ENCODE measurements around the gene YPEL2.

Gene YPEL2

GRCh38 chr17:59381716-59382570, 50.5 kb downstream of the YPEL2 start:
- FAIRE-seq (no peak), DNase-seq (ENCODE audit: insufficient read length, low spot score) (no peak)
- TF ChIP-seq, protein P1, sequence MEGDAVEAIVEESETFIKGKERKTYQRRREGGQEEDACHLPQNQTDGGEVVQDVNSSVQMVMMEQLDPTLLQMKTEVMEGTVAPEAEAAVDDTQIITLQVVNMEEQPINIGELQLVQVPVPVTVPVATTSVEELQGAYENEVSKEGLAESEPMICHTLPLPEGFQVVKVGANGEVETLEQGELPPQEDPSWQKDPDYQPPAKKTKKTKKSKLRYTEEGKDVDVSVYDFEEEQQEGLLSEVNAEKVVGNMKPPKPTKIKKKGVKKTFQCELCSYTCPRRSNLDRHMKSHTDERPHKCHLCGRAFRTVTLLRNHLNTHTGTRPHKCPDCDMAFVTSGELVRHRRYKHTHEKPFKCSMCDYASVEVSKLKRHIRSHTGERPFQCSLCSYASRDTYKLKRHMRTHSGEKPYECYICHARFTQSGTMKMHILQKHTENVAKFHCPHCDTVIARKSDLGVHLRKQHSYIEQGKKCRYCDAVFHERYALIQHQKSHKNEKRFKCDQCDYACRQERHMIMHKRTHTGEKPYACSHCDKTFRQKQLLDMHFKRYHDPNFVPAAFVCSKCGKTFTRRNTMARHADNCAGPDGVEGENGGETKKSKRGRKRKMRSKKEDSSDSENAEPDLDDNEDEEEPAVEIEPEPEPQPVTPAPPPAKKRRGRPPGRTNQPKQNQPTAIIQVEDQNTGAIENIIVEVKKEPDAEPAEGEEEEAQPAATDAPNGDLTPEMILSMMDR (IDR thresholded peaks at IDR 0.05; ENCODE audit: insufficient read depth, missing control alignments), result no peak

DNA sequence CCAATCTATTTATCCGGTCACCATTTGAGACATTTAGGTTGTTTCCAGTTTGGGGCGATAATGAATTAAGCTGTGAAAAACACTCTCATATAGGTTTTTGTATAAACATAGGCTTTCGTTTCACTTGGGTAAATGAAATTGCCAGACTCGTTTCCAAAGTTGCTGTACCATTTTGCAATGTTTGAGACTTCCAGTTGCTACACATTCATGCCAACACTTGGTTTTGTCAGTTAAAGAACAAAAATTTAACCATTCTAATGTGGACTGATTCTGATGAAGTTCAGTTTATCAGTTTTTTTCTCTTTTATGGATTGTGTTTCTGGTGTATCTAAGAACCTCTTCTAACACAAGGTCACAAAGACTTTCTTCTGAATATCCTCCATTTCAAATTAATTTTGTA, 52.4 kb downstream of the YPEL2 start:
- TF ChIP-seq, protein P1 (IDR thresholded peaks at IDR 0.05; ENCODE audit: insufficient read depth, missing control alignments), result no peak
- no peak for FAIRE-seq
- DNase-seq (ENCODE audit: insufficient read length, low spot score), result no peak

GRCh38 chr17:59387351-59388068, 56.1 kb downstream of the YPEL2 start:
- FAIRE-seq, result no peak
- TF ChIP-seq, protein P1 (IDR thresholded peaks at IDR 0.05; ENCODE audit: insufficient read depth, missing control alignments), result no peak
- DNase-seq (ENCODE audit: insufficient read length, low spot score), result no peak

GRCh38 chr17:59388069-59388556, 56.7 kb downstream of the YPEL2 start:
- TF ChIP-seq, protein P1 (IDR thresholded peaks at IDR 0.05; ENCODE audit: insufficient read depth, missing control alignments), result no peak
- no peak for DNase-seq (ENCODE audit: insufficient read length, low spot score)
- no peak for FAIRE-seq

DNA sequence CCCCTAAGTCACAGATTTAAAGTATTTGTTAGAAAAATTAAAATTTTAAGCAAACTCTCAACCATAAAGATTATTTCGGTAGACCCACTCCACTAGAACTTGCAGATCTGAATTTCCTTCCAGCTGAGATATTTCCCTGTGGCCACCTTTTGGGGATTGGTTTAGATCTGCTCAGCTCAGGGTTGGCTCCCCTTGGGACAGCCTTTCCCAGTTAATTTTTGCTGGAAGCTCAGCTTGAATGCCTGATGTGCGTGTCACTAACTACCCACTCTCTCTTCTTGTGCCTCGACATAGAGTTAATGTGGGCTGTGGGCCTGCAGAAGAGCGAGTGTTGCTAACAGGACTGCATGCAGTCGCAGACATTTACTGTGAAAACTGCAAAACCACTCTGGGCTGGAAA, 57.6 kb downstream of the YPEL2 start:
- DNase-seq (ENCODE audit: insufficient read length, low spot score) (no peak), FAIRE-seq (no peak)
- TF ChIP-seq, protein P1 (IDR thresholded peaks at IDR 0.05; ENCODE audit: insufficient read depth, missing control alignments), result no peak

DNA sequence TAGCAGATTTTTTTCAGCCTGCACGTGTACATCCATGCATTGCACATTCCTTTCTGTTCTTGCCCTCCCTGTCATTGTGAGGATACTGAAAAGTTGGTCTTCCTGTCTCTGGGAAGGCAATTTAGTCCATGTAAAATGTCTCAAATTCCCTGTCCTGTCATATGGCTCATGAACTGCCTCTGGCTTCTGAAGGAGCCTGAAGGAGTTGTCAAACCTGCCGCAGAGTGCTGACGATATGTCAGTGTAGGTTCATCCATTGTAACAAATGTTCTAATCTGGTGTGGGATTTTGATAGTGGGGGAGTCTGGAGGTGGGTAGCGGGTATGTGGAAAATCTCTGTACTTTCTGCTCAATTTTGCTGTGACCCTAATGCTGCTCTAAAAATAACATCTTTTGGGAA, 59.6 kb downstream of the YPEL2 start:
- FAIRE-seq, result no peak
- TF ChIP-seq, protein P1 (IDR thresholded peaks at IDR 0.05; ENCODE audit: insufficient read depth, missing control alignments), result no peak
- DNase-seq (ENCODE audit: insufficient read length, low spot score), result no peak

Measured in D721Med (cell line).